SH-SY5Y (cell line): ENCODE measurements around the gene DNM3.

ENCODE experiments used
- GATA2 ChIP-seq: IDR thresholded peaks from 2 replicates; pipeline ENCODE4 v1.6.1; 2011; ENCODE audit warnings: mild to moderate bottlenecking, low read depth, low read length
- GATA3 ChIP-seq: IDR thresholded peaks from 2 replicates; pipeline ENCODE4 v1.6.1; 2011; ENCODE audit warnings: low read depth, mild to moderate bottlenecking, low read length, moderate library complexity

DNA sequence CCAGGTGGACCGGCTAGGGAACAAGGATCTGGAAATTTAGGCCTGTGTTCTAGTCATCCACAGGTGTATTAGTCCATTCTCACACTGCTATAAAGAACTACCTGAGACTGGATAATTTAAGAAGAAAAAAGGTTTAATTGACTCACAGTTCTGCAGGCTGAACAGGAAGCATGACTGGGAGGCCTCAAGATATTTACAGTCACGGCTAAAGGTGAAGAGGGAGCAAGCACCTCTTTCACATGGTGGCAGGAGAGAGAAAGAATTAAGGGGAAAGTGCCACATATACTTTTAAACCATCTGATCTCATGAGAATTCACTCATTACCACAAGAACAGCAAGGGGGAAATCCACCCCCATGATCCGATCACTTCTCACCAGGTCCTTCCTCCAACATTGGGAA, 404.5 kb downstream of the DNM3 start:
- TF ChIP-seq GATA2 = no peak
- TF ChIP-seq GATA3 = no peak
